Measurements from ENCODE around the gene SDC3. TPM values are rescaled to one million over a fixed set of nuclear protein-coding genes. Genes with fewer than 3 reads are reported as not detected.

The SDC3 gene
- total RNA-seq, 4 donors from 2014 or later = 4.3 to 23.5 (median 14.5) TPM

GRCh38 chr1:30866594-30866993 lies 42.0 kb downstream of the SDC3 start:
- no peak for TF ChIP-seq POLR2A (IDR thresholded peaks at IDR 0.05)
- no peak for TF ChIP-seq CTCF (IDR thresholded peaks at IDR 0.05)
- 63 to 76% methylated on average over 3 of the region's 3 CpGs for WGBS, 2 donors
- intact Hi-C loops (cut with DNase I; ENCODE audit: low total_unique reads) = no loop called here
- H3K4me3 ChIP-seq (ENCODE audit: low read depth, poor library complexity, severe bottlenecking) = no peak overlapping the region
- no peak for DNase-seq (ENCODE audit: low spot score in 2 of 2)

GRCh38 chr1:30864681-30865080 lies 43.9 kb downstream of the SDC3 start:
- H3K4me3 ChIP-seq (ENCODE audit: low read depth, poor library complexity, severe bottlenecking) = no peak overlapping the region
- intact Hi-C loops (cut with DNase I; ENCODE audit: low total_unique reads) = no loop called here
- DNase-seq (ENCODE audit: low spot score in 2 of 2) = no peak
- 65 to 74% methylated on average over 7 of the region's 7 CpGs for WGBS, 2 donors
- TF ChIP-seq POLR2A (IDR thresholded peaks at IDR 0.05) (no peak), CTCF (IDR thresholded peaks at IDR 0.05) (no peak)

- intact Hi-C loops (cut with DNase I; ENCODE audit: low total_unique reads) = no loop called here
- no peak for TF ChIP-seq POLR2A (IDR thresholded peaks at IDR 0.05)
- TF ChIP-seq CTCF (IDR thresholded peaks at IDR 0.05) = no peak
These were observed 44.5 kb downstream of the SDC3 start for GRCh38 chr1:30863858-30864604.

GRCh38 chr1:30860320-30860652 lies 48.3 kb downstream of the SDC3 start:
- TF ChIP-seq CTCF (IDR thresholded peaks at IDR 0.05) = no peak
- TF ChIP-seq POLR2A (IDR thresholded peaks at IDR 0.05) = no peak
- intact Hi-C loops (cut with DNase I; ENCODE audit: low total_unique reads) = no loop called here
- DNase-seq (ENCODE audit: low spot score in 2 of 2) = no peak
- 77 to 83% methylated on average over 5 of the region's 5 CpGs for WGBS, 2 donors
- no peak overlapping the region for H3K4me3 ChIP-seq (ENCODE audit: low read depth, poor library complexity, severe bottlenecking)

More at GRCh38 chr1:30863858-30864604, 44.5 kb downstream of the SDC3 start:
- WGBS, 2 donors = 77 to 80% methylated on average over 8 of the region's 8 CpGs
- no peak overlapping the region for H3K4me3 ChIP-seq (ENCODE audit: low read depth, poor library complexity, severe bottlenecking)
- DNase-seq (ENCODE audit: low spot score in 2 of 2) = no peak

- TF ChIP-seq POLR2A (IDR thresholded peaks at IDR 0.05) = no peak
- no peak for TF ChIP-seq CTCF (IDR thresholded peaks at IDR 0.05)
- H3K4me3 ChIP-seq (ENCODE audit: low read depth, poor library complexity, severe bottlenecking) = no peak overlapping the region
- intact Hi-C loops (cut with DNase I; ENCODE audit: low total_unique reads) = no loop called here
- DNase-seq (ENCODE audit: low spot score in 2 of 2) = no peak
- WGBS, 2 donors = 95 to 96% methylated on average over 8 of the region's 8 CpGs
These were observed 50.6 kb downstream of the SDC3 start for GRCh38 chr1:30857964-30858363.

- TF ChIP-seq POLR2A (IDR thresholded peaks at IDR 0.05) = no peak
- TF ChIP-seq CTCF (IDR thresholded peaks at IDR 0.05) = no peak
- no peak for DNase-seq (ENCODE audit: low spot score in 2 of 2)
- intact Hi-C loops (cut with DNase I; ENCODE audit: low total_unique reads) = no loop called here
- no peak overlapping the region for H3K4me3 ChIP-seq (ENCODE audit: low read depth, poor library complexity, severe bottlenecking)
These were observed 51.5 kb downstream of the SDC3 start for GRCh38 chr1:30857062-30857461.

Data from lower leg skin (tissue), 4 donors.